Fibroblast of lung (primary cell): ENCODE data around the gene ARL16. TPM values are rescaled to one million over a fixed set of nuclear protein-coding genes. Genes with fewer than 3 reads are reported as not detected.

Experiments used
- DNase-seq, 2 donors: peaks; one replicate each; pipeline versions ENCODE4 v3.0.0 to v3.0.0-alpha.2; 2010; ENCODE audit warnings: low read depth in 2 of 2
- H2AFZ ChIP-seq: 2 replicates; pipeline ENCODE4 v1.5.1; 2012; ENCODE audit warnings: low read length, control low read depth, inconsistent platforms
- H3K27ac ChIP-seq: 2 replicates; pipeline ENCODE4 v1.5.1; 2011; ENCODE audit warnings: low read length, control low read depth; ENCODE audit not compliant: insufficient read depth
- H3K27me3 ChIP-seq: 2 replicates; pipeline ENCODE4 v1.5.1; 2011; ENCODE audit warnings: mild to moderate bottlenecking, low read length; ENCODE audit not compliant: control insufficient read depth, insufficient read depth
- H3K36me3 ChIP-seq: 2 replicates; pipeline ENCODE4 v1.5.1; 2011; ENCODE audit warnings: low read length; ENCODE audit not compliant: control insufficient read depth, insufficient read depth
- H3K4me1 ChIP-seq: 2 replicates; pipeline ENCODE4 v1.5.1; 2011; ENCODE audit warnings: low read length; ENCODE audit not compliant: control insufficient read depth, insufficient read depth; ENCODE audit errors: extremely low read depth
- H3K4me2 ChIP-seq: 2 replicates; pipeline ENCODE4 v1.5.1; 2011; ENCODE audit warnings: low read length, control low read depth; ENCODE audit not compliant: insufficient read depth; ENCODE audit errors: extremely low read depth
- H3K4me3 ChIP-seq, 4 experiments: fragments of 200-600 bp in 1 of 4; sonication (generic) in 1 of 4; replicated peaks in 1 of 4; 2 replicates each; pipeline ENCODE4 v1.5.1; 2011 to 2016; ENCODE audit warnings: low read length in 4 of 4, low read depth in 3 of 4, mild to moderate bottlenecking in 3 of 4, control low read depth in 2 of 4, inconsistent platforms in 1 of 4, mixed read lengths in 1 of 4; ENCODE audit not compliant: insufficient read depth in 1 of 4; ENCODE audit errors: control extremely low read depth in 1 of 4
- H3K79me2 ChIP-seq: 2 replicates; pipeline ENCODE4 v1.5.1; 2012; ENCODE audit warnings: mild to moderate bottlenecking, low read length, inconsistent platforms; ENCODE audit not compliant: control insufficient read depth, insufficient read depth
- H3K9ac ChIP-seq: 2 replicates; pipeline ENCODE4 v1.5.1; 2011; ENCODE audit warnings: mild to moderate bottlenecking, low read length, control low read depth; ENCODE audit not compliant: insufficient read depth
- H3K9me3 ChIP-seq: 2 replicates; pipeline ENCODE4 v1.5.1; 2012; ENCODE audit warnings: low read depth, low read length; ENCODE audit not compliant: control insufficient read depth, insufficient read depth
- H4K20me1 ChIP-seq: 2 replicates; pipeline ENCODE4 v1.5.1; 2011; ENCODE audit warnings: low read length; ENCODE audit not compliant: control insufficient read depth, insufficient read depth; ENCODE audit errors: extremely low read depth
- EZH2 ChIP-seq: IDR thresholded peaks from 2 replicates; pipeline ENCODE4 v1.5.1; 2012; ENCODE audit warnings: low read length, control low read depth, mild to moderate bottlenecking; ENCODE audit errors: missing control alignments
- polyA plus RNA-seq, 2 donors: library from polyadenylated mRNA; depleted of rRNA in 1 of 2; stranded (reverse) in 1 of 2; unstranded in 1 of 2; fragments of >200 nt; gene quantifications; 2 replicates each; pipeline ENCODE4 v1.2.1, GENCODE V29; 2011 to 2012; ENCODE audit warnings: missing spikeins in 1 of 2
- total RNA-seq: library from RNA; depleted of rRNA; stranded (reverse); fragments of >200 nt; gene quantifications from 2 replicates; pipeline ENCODE4 v1.2.1, GENCODE V29; 2014
- TF ChIP-seq, protein P1 (sequence below), 2 donors: IDR thresholded peaks in 1 of 2; conservative IDR thresholded peaks in 1 of 2; 1 replicate in 1 of 2; 2 replicates in 1 of 2; pipeline ENCODE4 v1.5.1; 2011 to 2012; ENCODE audit warnings: low read length in 2 of 2, control low read depth in 1 of 2, inconsistent platforms in 1 of 2, low read depth in 1 of 2, mild to moderate bottlenecking in 1 of 2

Gene ARL16
- total and polyA plus RNA-seq, 2 donors (not counting 1 experiment from before 2014, with no cell fraction given) = 28.1 to 35.8 TPM

DNA sequence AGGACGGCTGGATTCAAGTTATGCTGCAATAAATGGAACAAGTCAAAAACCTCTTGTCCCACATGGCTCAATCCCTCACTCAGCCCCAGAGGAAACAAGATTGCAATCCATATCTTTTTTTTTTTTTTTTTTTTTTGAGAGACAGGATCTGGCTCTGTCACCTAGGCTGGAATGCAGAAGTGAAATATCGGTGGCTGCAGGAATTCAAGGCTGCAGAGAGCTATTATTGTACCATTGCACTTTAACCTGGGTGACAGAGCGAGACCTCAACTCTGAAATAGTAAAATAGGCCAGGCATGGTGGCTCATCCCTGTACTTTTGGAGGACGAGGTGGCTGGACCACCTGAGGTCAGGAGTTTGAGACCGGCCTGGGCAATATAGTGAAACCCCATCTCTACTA, 24.6 kb downstream of the ARL16 start:
- TF ChIP-seq, protein P1, sequence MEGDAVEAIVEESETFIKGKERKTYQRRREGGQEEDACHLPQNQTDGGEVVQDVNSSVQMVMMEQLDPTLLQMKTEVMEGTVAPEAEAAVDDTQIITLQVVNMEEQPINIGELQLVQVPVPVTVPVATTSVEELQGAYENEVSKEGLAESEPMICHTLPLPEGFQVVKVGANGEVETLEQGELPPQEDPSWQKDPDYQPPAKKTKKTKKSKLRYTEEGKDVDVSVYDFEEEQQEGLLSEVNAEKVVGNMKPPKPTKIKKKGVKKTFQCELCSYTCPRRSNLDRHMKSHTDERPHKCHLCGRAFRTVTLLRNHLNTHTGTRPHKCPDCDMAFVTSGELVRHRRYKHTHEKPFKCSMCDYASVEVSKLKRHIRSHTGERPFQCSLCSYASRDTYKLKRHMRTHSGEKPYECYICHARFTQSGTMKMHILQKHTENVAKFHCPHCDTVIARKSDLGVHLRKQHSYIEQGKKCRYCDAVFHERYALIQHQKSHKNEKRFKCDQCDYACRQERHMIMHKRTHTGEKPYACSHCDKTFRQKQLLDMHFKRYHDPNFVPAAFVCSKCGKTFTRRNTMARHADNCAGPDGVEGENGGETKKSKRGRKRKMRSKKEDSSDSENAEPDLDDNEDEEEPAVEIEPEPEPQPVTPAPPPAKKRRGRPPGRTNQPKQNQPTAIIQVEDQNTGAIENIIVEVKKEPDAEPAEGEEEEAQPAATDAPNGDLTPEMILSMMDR (conservative IDR thresholded peaks at IDR 0.05 in 1 of 2, IDR thresholded peaks at IDR 0.05 in 1 of 2; ENCODE audit: low read depth in 1 of 2, low read length in 2 of 2) = no peak
- TF ChIP-seq EZH2 = no peak
- H2AFZ ChIP-seq = no peak overlapping the region
- no peak for DNase-seq

GRCh38 chr17:81656835-81657234, 26.8 kb downstream of the ARL16 start:
- Histone ChIP-seq H3K4me3 (no peak overlapping the region), H3K27ac (no peak overlapping the region), H3K27me3 (no peaks in the 10 kb centered on the region), H3K79me2 (no peaks in the 10 kb centered on the region), H2AFZ (no peak overlapping the region), H3K36me3 (no peaks in the 10 kb centered on the region), H3K9me3 (no peaks in the 10 kb centered on the region), H3K4me2 (no peak overlapping the region), H3K9ac (no peak overlapping the region), H3K4me1 (peaks cover 1% of the 10 kb centered on the region), H4K20me1 (no peaks in the 10 kb centered on the region)
- TF ChIP-seq EZH2 = no peak
- TF ChIP-seq, protein P1 (conservative IDR thresholded peaks at IDR 0.05 in 1 of 2, IDR thresholded peaks at IDR 0.05 in 1 of 2; ENCODE audit: low read depth in 1 of 2, low read length in 2 of 2) = no peak
- no peak for DNase-seq

More for the DNA sequence above, 24.6 kb downstream of the ARL16 start:
- Histone ChIP-seq H3K4me3 (no peak overlapping the region), H3K9ac (no peak overlapping the region), H3K27ac (no peak overlapping the region), H3K36me3 (peaks cover under 1% of the 10 kb centered on the region), H4K20me1 (no peaks in the 10 kb centered on the region), H3K27me3 (no peaks in the 10 kb centered on the region), H3K4me2 (no peak overlapping the region), H3K79me2 (no peaks in the 10 kb centered on the region), H3K4me1 (no peaks in the 10 kb centered on the region), H3K9me3 (no peaks in the 10 kb centered on the region)

GRCh38 chr17:81656118-81656743, 27.4 kb downstream of the ARL16 start, which contains the start of gene PDE6G:
Gene PDE6G, minus strand, starts transcription at chr17:81656542. Its CDS starts 3,237 bp downstream, at chr17:81653305.
- no peak within 1 kb of the TSS for H2AFZ ChIP-seq
- H3K4me3 ChIP-seq = no peak within 1 kb of the TSS

More at GRCh38 chr17:81656118-81656743, 27.4 kb downstream of the ARL16 start, which contains the start of gene PDE6G:
- no peak within 1 kb of the TSS for H3K27ac ChIP-seq
- no peaks in the 10 kb centered on the region for H3K79me2 ChIP-seq
- no peak for DNase-seq
- no peaks in the 10 kb centered on the region for H4K20me1 ChIP-seq
- H3K27me3 ChIP-seq = no peaks in the 10 kb centered on the region
- no peaks in the 10 kb centered on the region for H3K9me3 ChIP-seq
- TF ChIP-seq EZH2 = no peak
- TF ChIP-seq, protein P1 (conservative IDR thresholded peaks at IDR 0.05 in 1 of 2, IDR thresholded peaks at IDR 0.05 in 1 of 2; ENCODE audit: low read depth in 1 of 2, low read length in 2 of 2) = no peak
- H3K4me2 ChIP-seq = no peak within 1 kb of the TSS
- H3K4me1 ChIP-seq = peaks cover 5% of the 10 kb centered on the region
- H3K9ac ChIP-seq = no peak within 1 kb of the TSS
- H3K36me3 ChIP-seq = no peaks in the 10 kb centered on the region
